NCI-H510A treated with DMSO at 0.1 percent for 48 hours (cell line): ENCODE data around the gene TSPAN7.

Source experiments
- DNase-seq: peaks from one replicate; lab custom pipeline; 2025; lab: John Stamatoyannopoulos, UW

The TSPAN7 gene, protein sequence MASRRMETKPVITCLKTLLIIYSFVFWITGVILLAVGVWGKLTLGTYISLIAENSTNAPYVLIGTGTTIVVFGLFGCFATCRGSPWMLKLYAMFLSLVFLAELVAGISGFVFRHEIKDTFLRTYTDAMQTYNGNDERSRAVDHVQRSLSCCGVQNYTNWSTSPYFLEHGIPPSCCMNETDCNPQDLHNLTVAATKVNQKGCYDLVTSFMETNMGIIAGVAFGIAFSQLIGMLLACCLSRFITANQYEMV

DNA sequence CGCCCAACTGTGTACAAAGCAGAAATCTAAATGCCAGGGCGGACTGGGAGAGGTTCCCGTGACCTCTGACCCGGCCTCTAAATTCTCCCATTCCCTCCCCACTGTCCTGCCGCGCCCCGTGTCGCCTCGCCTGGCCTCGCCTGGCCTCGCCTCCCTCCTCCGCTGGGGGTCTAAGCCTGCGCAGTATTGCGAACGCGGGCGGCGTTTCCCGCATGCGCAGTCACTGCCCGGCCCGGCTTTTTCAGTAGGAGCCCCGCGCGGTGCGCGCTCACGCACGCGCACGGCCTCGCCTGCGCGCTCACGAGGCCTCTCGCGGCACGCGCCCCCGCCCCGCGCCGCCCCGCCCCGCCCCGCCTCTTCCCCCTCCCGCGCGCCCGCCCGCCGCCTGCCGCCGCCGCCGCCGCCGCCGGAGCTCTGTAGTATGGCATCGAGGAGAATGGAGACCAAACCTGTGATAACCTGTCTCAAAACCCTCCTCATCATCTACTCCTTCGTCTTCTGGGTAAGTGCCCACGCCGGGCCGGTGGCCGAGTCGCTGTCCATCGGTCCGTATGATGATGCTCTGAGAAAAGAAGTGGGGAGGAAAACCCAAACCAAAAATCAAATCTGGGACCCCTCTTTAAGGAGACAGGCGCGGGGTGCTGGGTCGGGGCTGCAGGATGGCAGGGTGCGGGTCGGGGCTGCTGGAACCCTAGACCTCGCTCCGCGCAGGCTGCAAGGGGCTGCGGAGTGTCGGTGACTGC, at the start of gene TSPAN7:
Gene TSPAN7 (plus strand): TSS at position 417 of the 743 bp plus-strand sequence. CDS start 5 bp downstream, at position 422.
- peak; percentile 39 for DNase-seq

DNA sequence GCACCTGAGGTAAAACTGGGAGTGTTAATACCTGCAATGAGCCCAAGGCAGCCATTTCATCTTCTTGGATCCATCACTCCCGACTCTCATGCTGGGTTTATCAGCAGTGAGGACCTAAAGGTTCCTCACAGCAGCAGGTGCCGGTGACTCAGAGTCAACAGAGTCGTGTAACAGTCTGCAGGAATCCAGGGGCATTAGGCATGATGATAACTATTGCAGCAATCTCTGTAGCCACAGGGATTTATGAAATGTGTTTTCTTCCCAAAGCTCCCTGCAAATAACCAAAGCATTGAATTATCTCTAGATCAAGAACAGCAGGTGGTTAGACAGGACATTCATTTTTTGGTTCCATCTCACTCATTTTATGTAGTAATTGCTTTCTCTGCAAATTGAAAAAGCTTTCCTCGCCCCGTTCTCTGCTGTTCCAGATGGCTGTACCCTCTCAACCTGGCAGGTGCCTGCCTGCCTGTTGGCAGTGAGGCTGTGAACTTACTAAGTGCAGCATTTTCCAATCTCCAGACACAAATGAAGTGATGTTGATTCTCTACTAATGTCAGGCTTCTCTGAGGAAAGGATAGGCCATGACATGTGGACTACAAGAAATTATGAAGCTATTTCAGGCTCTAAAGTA, 48.1 kb upstream of the TSPAN7 start:
- no peak for DNase-seq

DNA sequence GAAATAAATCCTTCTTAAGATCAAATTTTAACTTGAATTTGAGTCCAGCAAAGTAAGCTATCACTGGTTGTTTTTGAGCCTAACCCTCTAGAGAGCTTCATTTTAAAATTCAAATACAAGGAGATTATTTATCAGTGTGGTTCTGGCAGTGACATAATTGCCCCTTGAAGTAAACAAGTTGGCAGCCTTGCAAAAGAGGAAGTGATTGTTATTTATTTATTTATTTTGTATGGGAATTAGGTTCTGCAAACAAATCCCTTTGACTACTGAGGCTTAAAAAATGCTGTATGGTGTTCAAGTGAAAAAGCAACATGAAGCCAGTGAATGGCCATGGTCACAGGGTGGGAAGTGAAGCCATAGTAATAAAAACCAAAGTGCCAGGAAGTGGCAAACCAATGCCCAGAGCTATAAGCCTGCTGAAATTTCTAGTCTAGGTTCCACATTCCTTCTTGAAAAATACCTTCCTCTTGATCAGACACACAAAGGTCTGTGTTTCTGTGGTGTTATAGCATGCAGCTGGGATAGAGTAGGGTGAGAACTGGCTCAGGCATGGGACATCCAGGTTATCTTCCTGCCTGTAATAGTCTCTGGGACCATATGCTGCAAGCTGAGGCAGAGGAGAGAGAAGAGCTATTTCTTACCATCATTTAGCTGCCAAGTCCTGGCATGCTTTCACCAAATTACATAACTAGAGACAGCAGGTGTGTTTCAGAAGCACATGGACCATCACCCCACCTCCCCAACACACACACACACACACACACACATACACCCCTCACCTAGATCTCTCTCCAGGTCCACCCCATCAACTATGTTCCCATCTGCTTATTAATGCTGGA, 47.1 kb upstream of the TSPAN7 start:
- DNase-seq, result no peak

DNA sequence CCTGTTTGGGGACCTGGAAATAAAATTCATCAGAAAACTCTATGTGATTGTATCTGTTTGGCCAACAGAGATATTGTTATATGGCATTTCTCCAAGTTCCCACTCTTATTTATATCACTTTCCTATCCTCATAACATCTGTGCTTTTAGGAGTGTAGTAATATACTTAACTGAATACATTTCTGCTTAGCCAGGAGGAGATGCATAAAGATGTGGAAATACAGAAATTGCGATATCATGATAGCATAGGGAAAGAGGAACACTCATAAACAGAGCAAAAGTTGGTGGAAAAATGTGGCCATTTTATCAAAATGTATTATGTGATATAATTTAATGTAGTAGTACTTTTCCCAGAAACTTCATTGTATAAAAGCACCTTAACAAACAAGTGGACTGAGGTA, 46.1 kb upstream of the TSPAN7 start:
- no peak for DNase-seq

DNA sequence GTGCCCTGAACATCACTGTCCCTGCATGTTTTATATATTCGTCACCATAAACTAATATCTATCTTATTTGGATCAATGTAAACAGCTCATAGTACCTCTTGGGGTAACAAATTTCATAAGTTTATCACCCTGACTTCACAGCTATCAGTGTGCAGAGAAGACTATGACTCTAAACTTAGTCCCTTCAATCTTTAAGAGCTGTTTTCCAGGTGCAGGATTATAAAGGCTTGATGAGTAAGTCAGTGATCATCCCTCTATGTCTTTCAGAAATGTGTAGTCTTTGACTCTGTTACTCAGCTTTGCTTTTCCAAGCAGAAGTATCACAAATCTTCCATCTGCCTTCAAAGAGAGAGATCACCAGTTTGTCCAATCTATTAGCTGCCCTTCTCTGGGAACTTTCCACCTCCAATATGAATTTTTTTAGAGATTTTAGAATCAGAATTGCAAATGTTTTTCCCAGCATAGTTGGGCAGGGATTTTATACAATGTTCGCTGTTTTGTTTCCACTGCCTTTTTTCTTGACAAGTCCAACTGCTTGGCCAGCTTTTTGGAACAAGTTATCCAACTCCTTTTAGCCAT, 45.1 kb upstream of the TSPAN7 start:
- DNase-seq, result no peak

DNA sequence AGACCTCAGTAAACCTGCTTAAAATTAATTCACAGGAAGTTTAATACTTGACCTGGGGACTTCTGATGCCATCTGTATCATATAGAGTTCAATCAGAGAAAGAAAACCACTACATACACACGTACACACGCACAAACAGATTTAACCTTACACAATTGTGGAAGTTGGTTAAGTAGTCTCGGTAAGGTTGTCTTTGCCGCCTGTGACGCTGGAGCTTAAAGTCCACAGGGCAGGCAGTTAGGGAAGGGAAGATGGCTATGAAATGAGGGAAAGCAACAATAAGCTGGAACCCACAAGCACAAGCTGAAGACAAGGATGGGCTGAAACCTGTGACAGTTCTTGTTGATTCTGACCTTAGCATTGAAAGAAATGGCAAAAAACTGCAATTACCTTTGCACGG, 41.7 kb upstream of the TSPAN7 start:
- no peak for DNase-seq

DNA sequence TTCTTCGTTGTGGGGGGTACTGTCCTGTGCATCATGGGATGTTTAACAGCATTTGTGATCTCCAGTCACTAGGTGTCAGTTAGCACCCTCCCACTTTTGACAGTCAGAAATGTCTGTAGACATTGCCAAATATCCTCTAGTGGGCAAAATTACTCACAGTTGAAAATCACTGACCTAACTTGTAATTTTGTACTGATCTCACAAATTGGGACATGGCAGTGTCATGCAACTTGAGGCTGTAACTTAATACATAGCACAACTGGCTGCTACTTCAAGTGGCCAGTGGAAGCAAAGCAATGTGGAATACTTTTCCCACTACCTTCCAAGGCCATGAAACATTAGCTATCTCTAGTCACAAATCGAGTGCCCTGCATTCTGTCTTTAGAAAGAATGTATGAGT, 23.2 kb upstream of the TSPAN7 start:
- DNase-seq, result no peak

DNA sequence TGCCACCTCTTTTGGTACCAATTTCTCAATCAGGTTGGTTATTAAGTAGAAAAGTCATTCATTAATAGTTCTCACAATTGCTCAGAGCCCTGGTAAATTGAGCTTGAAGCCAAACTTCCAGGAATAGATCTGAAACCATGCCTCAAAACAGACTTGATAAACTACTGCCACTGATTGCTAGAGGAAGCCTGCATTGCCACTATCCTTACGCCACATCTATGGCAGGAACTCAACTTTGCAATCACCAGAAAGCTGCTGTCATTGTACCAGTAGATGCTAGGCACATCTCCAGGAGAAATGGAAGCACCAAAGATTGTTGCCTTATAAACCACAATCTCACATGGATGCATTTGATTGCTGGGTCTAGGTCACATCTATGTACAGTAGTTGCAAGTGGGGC, 21.6 kb upstream of the TSPAN7 start:
- DNase-seq, result no peak

DNA sequence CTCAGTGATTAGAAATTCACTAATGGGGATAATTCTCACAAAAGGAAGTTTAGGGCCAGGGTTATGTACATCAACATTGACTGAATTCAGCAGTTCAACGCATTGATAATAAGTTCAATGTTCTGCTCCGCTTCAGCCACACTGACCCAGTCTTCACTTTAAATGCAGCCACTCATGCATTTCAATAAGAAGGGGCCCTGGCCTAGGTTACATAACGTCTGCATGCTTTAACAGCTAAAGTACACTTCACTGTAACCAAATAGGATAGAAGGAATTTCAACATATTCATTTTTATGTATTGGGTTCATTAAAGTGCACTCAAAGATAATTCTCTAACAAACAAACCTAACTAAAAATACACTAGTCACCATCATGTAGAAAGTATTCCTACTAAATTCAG, 12.8 kb upstream of the TSPAN7 start:
- DNase-seq, result no peak

DNA sequence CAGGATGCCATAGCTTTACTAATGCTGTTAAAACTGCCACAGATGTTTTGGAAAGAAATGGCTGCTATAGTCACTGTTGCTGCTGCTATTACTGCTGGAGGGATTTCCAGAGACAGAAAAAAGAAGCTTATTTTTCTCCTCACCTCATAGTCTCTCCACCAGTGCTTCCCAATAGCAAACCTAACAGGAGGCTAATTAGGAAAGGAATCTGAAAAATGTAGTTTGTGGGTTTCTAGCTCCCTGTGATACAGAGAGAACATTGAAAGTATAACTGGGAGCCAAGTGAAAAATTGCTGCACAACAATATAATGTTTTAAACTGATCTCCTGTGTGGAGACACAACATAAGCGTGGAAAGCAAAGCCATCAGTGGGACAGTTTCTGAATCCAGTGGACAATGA, 8.6 kb upstream of the TSPAN7 start:
- no peak for DNase-seq

DNA sequence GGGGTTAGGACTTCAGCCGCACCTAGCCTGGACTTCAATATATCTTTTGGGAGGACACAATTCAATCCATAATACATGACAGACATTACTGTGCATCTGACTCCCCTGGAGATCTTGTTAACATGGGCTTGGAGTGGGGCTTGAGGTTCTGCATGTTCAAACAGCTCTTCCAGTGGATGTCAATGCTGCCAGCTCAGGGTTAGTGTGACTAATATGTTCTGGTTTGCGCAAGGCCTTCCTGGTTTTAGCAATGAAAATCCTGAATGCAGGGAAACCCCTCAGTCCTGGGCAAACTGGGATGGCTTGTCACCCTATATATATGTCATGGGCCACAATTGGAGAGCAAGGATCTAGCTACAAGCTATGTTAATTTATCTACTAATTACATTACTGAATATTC, 2.7 kb upstream of the TSPAN7 start:
- DNase-seq, result no peak

DNA sequence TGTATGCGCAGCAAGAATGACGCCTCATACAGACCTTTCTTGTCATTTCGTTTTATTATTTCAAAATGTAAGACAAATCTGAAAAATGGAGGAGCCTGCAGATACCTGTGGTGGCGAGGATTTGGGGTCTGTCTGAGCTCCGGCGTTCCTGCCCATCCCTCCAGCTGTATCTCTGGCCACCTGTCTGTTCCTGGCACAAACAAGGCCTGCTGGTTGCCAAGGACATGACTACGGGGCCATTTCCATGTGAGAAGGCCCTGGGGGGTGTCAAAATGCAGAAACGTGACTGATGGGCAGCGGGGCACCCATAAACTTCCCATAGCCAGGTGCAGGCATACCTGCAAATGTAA, 591 bp upstream of the TSPAN7 start:
- DNase-seq, result no peak

DNA sequence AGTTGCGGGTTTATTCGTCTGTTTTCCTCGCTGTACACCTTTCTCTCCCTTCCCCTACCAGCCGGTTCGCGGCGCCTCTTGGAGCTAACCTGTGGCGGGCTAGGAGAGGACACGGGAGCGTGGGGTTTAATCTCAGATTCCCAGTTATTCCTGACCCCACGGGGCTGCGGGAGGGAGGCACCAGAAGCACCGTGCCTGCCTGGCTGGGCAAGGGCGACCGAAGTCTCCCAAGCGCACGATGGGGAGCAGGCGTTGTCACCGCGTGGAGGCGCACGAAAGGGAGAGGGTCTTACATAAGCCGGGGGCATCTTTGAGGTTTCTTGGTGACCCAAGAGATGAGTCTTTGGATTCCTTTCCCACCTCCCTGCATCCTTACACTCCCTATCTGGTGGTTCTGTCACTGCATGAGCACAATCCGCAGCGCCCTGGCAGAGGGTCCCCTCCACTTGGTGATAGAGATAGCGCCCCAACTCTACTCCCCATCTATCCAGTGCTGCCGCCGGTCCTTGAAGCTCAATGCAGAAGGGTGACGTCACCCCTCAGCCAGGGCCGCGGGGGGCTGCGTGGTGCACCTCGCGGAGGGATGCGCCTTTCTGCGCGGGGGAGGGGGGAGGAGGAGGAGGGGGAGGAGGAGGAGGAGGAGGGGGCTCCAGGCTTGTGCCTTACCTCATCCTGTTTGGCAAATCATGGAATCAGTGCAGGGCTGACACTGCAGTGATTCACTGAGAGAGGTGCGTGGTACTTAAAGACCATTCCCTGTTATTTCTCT, 793 bp downstream of the TSPAN7 start:
- DNase-seq, result peak; percentile 5

DNA sequence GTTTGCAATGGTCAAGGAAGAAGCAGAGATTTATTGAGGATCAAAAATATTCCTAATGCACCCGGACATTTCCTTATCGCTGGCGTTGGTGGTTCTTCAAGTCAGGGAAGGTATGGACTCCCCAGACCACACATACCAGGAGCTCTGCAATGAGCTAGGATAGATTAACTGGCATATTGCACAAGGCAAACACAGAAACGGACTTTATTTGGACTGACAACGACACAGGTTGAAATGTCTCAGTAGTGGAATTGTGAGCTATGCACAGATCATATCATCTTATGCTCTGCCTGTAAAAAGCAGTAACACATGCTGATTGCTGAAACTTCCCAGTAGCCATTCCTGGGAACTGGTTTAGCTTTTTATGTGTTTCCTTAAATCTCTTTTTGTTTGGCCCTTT, 1.7 kb downstream of the TSPAN7 start:
- no peak for DNase-seq

DNA sequence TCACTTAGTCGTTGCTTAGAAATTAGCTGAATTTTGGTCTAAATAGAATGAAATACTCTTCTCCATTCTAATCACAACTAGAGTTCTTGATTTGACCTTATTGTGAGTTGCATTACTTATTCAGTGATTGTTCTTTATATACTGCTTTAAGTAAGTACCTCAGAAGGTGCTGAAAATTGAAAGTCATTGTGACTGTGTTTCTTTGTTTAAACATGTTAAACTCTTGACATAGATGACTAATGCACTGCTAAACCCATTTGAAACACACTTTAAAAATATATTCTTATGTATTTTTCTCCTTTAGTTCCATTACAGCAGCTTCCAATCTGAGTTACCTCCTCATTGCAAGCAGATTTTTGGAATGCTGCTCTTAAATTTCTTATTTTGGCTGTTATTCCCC, 9.1 kb downstream of the TSPAN7 start:
- DNase-seq, result no peak

DNA sequence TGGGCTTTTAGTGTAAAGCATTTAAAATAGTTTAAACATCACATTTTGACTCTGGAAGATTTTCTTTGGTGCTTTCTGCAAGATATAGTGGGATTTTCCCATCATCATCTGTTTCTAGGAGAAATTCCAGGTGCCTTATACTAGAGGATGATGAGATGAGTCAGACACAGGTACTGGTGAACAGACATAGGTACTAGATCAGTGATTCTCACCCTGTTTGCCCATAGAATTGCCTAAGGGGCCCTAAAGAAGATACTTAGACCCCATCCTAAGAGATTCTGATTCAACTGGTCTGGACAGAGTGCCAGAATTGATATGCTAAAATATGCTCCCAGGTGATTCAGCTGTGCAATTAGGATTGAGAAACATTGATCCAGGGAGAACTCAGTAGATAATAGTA, 9.7 kb downstream of the TSPAN7 start:
- DNase-seq, result no peak

DNA sequence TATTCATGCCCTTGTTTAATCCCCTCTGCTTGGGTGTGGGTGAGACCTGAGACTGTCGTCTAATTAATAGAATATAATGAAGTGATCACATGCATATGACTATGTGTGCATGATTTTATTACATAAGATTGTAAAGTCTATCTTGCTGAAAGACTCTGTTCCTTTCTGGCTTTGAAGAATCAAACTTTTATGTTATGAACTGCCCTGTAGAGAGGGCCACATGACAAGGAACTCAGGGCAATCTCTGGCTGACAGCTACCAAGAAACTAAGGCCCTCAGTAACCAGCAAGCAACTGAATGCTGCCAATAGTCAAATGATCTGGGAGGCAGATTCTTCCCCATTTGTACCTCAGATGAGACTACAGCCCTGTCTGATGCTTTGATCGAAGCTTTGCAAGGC, 13.5 kb downstream of the TSPAN7 start:
- no peak for DNase-seq

DNA sequence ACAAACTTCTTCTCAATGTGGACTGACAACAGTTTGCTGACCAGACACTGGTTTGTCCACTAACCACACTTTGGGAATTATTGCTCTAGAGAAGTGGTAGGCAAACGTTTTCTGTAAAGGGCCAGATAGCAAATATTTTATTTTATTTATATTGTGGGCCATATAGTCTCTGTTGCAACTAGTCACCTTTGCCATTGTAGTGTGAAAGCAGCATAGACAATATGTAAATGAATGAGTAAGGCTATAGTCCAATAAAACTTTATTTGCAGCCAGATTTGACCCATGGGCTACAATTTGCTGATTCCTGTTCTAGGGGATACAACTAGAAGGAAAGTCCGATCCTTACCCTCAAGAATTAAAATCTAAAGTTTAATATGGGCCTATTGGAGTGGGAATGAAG, 14.5 kb downstream of the TSPAN7 start:
- DNase-seq, result no peak

DNA sequence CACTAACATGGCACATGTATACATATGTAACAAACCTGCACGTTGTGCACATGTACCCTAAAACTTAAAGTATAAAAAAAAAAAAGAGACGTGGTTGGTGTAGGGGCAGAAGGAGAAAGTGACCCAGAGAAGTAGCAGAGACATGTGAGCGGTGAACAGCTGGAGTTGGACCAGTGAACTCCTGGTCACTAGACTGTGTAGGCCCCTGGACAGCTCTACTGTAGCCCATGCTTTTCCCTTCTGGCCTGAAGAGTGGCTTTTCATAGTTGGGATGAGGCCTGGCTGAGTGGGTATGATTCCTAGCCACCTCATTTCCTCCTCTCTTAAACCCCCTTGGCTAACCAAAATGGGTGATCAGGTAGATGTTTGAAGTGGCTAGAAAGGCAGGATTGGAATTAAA, 16.4 kb downstream of the TSPAN7 start:
- no peak for DNase-seq

DNA sequence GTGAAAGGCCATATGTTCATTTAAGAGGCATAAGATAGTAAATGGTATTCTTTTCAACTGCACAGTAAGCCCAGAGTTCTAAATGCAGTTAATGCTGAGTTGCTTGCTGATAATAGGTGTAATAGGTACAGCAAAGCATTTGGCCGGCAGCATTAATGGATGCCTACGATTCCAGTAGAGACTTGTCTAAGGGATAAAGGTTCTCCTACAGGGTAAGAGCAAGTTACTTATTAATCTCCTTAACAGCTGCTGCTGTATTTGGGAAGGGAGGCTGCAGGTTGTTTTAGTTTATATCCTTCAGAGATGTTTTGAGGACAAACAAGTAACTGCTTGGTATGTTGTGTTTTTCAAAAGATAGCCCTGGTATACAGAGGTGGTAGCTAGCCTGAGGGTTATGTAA, 16.8 kb downstream of the TSPAN7 start:
- DNase-seq, result no peak

DNA sequence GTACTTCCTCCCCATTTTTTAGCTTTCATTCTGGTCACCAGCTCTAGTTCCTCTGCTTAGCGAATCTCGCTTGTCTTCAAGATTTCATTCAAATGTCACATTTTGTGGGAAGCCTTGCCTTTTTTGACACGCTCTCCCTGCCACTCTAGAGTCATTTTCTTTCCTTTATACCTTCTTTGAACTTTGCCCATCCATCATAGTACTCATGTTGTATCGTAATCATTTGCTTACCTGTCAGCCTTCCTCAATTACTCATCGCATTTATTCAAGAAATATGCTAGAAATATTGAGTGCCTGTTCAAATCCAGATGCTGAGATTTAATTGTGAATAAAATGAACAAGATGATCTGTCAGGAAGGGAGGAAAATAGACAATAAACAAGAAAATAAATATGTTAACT, 21.8 kb downstream of the TSPAN7 start:
- DNase-seq, result no peak

DNA sequence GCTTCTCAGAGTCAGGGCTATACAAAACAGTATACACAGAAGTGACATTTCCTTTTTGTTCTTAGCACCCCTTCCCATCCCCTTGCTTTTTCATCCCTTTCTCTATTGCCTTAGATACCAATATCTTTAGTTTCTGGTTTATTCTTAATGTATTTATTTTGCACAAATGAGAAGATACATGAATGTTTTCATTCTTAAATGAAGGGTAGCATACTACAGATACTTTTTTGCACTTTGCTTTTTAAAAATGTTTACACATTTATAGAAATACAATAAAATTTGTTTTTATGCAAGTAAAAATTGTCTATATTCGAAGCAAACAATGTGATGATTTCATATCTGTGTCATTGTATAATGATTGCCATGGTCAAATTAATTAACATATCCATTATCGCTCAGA, 33.1 kb downstream of the TSPAN7 start:
- no peak for DNase-seq
